ENCODE data around the gene SRD5A3. TPM values are rescaled to one million over a fixed set of nuclear protein-coding genes. Genes with fewer than 3 reads are reported as not detected.

SRD5A3 gene
- total and polyA plus RNA-seq, 2 donors (not counting 3 experiments of a cell fraction or from before 2014, with no cell fraction given): 23.6 to 24.3 TPM

DNA sequence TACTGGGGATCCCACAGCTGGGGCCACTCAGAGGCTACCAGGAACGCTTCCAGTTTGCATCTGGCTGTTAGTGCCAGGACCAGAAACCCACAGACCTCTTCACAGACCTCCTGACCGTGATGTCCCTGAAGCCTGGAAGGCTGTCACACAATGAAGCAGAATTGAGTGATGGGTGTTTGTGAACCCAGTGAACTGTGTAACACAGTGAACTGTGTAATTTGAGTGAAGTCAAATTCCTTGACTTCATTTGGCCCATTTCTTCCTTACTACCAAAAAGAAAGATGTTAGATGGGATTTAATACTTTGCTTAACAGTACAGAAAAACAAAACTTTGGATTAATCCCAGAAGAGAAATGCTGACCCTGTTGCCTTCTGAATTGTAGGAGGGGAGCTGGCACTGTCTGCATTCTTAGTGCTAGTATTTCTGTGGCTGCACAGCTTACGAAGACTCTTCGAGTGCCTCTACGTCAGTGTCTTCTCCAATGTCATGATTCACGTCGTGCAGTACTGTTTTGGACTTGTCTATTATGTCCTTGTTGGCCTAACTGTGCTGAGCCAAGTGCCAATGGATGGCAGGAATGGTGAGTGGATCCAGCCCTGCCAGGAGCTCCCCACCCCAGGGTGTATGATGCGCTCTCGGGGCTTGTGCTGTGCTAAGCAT is 17.8 kb downstream of the SRD5A3 start:
- FAIRE-seq (no peak), DNase-seq (ENCODE audit: low read depth, low spot score) (no peak)
- H3K4me1 ChIP-seq (ENCODE audit: control insufficient read depth, extremely low read depth, insufficient read depth, low read length): peaks cover 15% of the 10 kb centered on the region
- no peaks in the 10 kb centered on the region for H3K9me3 ChIP-seq (replicated peaks; ENCODE audit: control insufficient read depth, insufficient read depth, low read length)
- CTCF ChIA-PET: interaction anchor here (1.0 to 3.3 kb wide), 2 partner anchors 17 to 22 kb away, joined by 3 to 9 read pairs; no protein-coding TSS in a partner anchor
- no peak overlapping the region for H3K4me2 ChIP-seq (ENCODE audit: insufficient read depth, low read length)
- H3K9me1 ChIP-seq (replicated peaks; ENCODE audit: control insufficient read depth, extremely low read depth, insufficient read depth, low read length): no peaks in the 10 kb centered on the region
- POLR2A ChIA-PET: interaction anchor here (0.6 kb wide), 1 partner anchor 1023 kb away, joined by 3 read pairs; no protein-coding TSS in a partner anchor
- H3K4me3 ChIP-seq (replicated peaks in 1 of 3; ENCODE audit: insufficient read depth in 1 of 3, low read depth in 1 of 3, low read length in 3 of 3): no peak overlapping the region
- TF ChIP-seq, protein P1, sequence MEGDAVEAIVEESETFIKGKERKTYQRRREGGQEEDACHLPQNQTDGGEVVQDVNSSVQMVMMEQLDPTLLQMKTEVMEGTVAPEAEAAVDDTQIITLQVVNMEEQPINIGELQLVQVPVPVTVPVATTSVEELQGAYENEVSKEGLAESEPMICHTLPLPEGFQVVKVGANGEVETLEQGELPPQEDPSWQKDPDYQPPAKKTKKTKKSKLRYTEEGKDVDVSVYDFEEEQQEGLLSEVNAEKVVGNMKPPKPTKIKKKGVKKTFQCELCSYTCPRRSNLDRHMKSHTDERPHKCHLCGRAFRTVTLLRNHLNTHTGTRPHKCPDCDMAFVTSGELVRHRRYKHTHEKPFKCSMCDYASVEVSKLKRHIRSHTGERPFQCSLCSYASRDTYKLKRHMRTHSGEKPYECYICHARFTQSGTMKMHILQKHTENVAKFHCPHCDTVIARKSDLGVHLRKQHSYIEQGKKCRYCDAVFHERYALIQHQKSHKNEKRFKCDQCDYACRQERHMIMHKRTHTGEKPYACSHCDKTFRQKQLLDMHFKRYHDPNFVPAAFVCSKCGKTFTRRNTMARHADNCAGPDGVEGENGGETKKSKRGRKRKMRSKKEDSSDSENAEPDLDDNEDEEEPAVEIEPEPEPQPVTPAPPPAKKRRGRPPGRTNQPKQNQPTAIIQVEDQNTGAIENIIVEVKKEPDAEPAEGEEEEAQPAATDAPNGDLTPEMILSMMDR (IDR thresholded peaks at IDR 0.05; ENCODE audit: extremely low read depth in 1 of 2, insufficient read depth in 1 of 2, low read depth in 1 of 2, low read length in 2 of 2): no peak
- TF ChIP-seq POLR2AphosphoS5 (IDR thresholded peaks at IDR 0.05; ENCODE audit: insufficient read depth, low read depth, low read length) (no peak), FOS (IDR thresholded peaks at IDR 0.05; ENCODE audit: borderline replicate concordance, insufficient read depth, low read length) (no peak), JUN (IDR thresholded peaks at IDR 0.05; ENCODE audit: borderline replicate concordance, insufficient read depth, insufficient read length, low read depth) (no peak), EZH2 (IDR thresholded peaks at IDR 0.05; ENCODE audit: borderline replicate concordance, low read depth, low read length, severe bottlenecking) (no peak), POLR2A (IDR thresholded peaks at IDR 0.05; ENCODE audit: low read depth, low read length) (no peak), GATA2 (IDR thresholded peaks at IDR 0.05; ENCODE audit: insufficient read depth, insufficient read length, low read depth, low read length) (no peak), MYC (IDR thresholded peaks at IDR 0.05; ENCODE audit: low read depth, low read length) (no peak)
- TF ChIP-seq, protein P2, sequence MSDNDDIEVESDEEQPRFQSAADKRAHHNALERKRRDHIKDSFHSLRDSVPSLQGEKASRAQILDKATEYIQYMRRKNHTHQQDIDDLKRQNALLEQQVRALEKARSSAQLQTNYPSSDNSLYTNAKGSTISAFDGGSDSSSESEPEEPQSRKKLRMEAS (IDR thresholded peaks at IDR 0.05; ENCODE audit: insufficient read depth, insufficient read length): no peak
- H3K27ac ChIP-seq (ENCODE audit: insufficient read depth, low read depth, low read length): peak overlapping the region; percentile 84
- no peaks in the 10 kb centered on the region for H3K79me2 ChIP-seq (ENCODE audit: control insufficient read depth, insufficient read depth, low read length)
- H2AFZ ChIP-seq (ENCODE audit: low read depth, low read length): no peak overlapping the region
- H4K20me1 ChIP-seq (replicated peaks; ENCODE audit: control insufficient read depth, extremely low read depth, insufficient read depth, low read length): no peaks in the 10 kb centered on the region
- intact Hi-C loops (cut with micrococcal nuclease): loop anchor here (5.0 kb wide), 1 partner anchor 33 kb away; the partner anchor contains the start of gene TMEM165
- dilution Hi-C loops (cut with MboI; ENCODE audit: extremely low pct_ligation_motif_present, low sequenced_read_pairs): no loop called here
- H3K27me3 ChIP-seq (ENCODE audit: control insufficient read depth in 2 of 2, insufficient read depth in 2 of 2, low read length in 2 of 2): no peaks in the 10 kb centered on the region
- no TSS peak for BruUV-seq (replicated peaks)
- no peaks in the 10 kb centered on the region for H3K36me3 ChIP-seq (ENCODE audit: control insufficient read depth in 2 of 2, extremely low read depth in 1 of 2, insufficient read depth in 2 of 2, low read length in 2 of 2)
- no peak overlapping the region for H3K9ac ChIP-seq (replicated peaks; ENCODE audit: extremely low read depth, insufficient read depth, low read length)
